HG03045 (cell line): ENCODE measurements around the gene MYBBP1A.

Experiments used
- ATAC-seq: cut with Tn5 transposase; IDR thresholded peaks from one replicate; pipeline ENCODE4 v1.9.1; 2021; ENCODE audit warnings: mild to moderate bottlenecking, moderate library complexity; ENCODE audit not compliant: unreplicated experiment

Gene MYBBP1A

DNA sequence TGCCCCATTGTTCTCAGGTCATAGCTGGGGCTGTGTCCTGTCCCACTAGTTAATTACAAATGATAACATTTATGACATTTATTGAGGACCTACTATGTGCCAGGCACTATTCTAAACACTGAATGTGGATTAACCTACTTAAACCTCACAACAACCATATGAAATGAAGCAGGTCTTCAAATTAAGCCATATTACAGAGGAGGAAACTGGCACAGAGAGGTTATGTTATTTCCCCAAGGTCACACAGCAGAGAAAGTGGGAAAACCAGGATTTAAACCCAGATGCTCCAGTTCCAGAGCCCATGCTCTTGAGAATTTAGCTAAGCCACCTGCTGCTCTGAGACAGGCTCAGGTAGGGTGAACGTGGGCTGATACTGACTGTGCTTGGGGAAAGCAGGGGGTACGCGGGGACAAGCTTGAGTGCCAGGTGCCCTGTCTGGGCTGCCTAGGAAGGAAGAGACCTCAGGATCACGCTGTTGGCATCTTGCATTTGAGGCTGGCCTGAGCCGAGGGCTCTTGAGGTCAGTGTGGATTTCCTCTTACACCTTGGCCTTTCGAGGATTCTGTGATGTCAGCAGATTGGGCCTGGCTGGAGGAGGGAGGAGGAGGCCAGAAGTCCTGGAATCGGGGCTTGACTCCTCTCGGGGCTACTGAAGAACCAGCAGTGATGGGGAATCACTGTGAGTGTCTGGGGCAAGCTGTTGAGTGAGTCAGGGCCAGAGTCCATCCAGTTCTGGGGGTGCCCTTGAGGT lies 47.6 kb downstream of the MYBBP1A start:
- ATAC-seq = no peak

DNA sequence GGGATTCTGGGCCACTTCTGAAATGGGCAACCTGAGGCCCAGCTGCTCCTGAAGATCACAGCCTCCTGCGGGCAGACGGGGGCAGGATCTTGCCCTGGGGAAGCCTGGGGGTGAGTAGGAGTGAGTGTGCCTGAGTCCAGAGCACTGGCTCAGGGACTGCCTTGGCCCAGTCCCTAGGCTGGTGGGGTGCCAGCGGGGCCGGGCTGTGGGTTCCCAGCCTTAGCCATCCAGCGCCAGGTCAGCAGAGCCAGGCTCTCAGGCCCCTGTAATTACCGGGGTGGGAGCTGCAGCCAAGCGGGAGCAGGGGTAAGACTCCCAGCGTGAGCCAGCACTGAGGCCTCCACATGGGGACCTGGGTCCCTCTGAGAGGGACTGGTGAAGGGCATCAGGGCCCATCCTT lies 48.3 kb downstream of the MYBBP1A start:
- ATAC-seq = no peak

DNA sequence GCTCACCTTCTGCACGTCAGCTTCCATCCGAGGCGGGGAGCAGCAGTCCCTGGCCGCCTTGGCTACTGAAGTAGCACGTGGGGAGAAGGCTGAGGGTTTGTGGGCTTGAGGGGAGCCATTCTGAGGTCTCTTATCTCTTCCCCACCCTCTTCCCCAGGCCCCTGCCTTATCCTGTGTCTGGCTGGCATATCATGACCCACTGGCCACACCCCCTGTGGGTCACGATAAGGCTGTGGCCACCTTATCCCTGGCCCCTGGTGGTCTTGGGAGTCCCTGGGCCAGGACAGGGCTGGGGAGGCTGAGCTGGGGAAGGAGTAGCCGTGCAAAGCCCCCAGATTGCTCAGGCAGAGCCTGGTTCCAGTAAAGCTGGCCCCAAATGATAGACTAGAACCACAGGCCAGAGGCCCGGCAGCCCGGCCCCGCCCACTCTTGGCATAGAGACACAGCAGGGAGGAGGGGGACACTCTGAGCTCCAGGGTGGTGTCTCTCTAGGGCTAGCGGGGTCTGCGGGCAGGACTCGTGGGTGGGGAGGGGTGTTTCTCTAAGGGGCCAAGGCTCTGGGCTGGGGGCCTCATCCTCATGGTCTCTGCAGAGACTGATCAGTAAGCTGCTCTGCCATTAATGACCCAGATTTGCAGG lies 48.9 kb downstream of the MYBBP1A start:
- no peak for ATAC-seq

DNA sequence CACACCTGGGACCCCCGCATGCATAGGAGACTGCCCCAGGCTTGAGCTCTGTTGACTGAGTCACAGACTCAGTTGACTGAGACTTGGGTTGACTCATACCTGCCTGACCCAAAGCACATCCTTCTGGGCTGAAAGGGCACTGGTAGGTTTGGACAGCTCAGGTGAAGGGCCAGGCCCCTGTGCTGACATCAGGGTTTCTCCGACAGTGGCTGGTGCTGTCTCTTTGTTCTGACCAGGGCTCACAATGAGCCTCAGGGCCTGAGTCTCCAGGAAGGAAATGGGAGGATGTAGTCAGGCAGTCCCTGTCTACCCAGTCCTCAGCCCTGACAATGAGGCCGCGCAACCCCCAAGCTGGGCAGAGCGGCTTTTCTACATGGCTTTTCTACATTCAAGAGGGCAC lies 50.0 kb downstream of the MYBBP1A start:
- no peak for ATAC-seq

DNA sequence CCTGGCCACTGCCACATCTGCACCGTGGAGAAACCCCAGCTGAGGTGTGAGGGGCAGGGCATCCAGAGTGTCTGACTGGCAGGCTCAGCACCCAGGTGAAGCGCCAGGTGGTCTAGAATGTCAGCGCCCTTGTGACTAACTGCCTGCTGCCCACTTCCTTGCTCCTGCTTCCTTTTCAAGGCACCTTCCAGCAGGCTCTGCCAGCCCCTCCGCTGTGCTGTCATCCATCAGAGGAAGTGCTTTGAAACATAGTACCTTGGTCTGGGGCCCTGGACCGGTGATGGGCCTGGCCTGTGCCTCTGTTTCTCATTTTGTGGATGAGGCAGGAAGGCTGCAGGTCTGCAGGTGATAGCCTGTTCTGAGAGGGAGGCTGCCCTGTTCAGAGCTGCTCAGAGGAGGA lies 51.0 kb downstream of the MYBBP1A start:
- no peak for ATAC-seq

DNA sequence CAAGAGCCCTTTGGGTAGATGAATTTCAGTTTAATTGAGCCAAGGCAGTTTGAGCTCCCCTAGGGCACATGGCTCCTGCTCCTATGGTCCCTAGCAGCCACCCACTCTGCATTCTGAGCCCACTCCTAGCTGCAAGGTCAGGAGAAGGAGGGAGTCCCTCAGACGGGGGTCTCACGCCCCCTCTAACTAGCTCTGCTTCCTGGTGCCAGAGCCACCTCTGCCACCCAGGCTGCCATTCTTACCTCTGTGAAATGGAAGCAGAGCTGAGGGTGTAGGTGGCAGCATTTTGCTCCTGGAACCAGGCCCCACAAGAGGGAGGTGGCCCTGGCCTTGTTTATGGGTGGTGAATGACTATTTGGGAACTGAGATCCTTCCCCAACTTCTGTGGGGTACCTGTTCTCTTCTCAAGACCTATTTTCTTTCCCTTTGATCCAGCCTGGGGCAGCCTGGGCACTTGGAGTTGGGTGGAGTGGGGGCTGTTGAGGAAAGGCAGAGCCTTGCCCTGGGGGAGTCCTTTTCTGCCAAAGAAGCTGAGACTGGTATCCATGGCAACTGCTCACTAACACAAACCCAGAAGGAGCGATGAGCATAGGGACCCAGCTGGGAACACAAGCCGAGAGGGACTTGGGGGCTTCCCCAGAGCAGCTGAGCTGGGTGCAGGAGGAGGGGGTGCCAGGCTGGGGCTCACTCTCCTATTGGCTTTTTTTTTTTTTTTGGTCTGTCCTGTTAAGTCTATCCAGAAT lies 51.7 kb downstream of the MYBBP1A start:
- no peak for ATAC-seq

DNA sequence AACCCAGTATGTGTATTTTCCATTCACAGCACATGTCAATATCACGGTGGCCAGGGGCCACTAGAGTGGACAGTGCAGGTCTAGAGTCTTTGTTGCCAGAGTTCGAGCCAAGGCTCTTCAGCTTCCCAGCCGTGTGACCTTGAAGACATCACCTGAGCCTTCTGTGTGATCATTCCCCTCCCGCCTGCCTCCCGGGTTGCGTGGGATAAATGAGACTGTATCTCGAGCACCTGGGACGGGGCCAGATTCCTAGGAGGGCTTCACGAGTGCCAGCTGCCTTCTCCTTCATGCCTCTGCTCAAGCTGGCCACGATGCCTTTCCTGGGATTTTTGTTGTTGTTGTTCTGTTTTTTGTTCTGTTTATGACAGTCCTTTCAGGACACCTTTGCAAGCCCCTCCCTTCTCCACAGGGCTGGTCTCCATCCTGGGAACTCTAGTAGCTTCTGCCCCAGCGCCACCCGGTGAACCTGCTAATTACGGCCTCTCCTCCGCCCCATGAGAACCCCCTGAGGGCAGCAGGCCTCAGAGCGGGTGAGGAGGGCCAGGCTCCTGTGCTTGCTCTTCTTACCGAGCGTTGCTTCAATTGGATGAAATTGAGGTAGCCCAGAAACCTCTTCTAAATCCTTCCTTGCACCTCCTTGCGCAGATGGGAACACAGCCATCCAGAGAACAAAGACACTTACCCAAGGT lies 52.6 kb downstream of the MYBBP1A start:
- no peak for ATAC-seq

DNA sequence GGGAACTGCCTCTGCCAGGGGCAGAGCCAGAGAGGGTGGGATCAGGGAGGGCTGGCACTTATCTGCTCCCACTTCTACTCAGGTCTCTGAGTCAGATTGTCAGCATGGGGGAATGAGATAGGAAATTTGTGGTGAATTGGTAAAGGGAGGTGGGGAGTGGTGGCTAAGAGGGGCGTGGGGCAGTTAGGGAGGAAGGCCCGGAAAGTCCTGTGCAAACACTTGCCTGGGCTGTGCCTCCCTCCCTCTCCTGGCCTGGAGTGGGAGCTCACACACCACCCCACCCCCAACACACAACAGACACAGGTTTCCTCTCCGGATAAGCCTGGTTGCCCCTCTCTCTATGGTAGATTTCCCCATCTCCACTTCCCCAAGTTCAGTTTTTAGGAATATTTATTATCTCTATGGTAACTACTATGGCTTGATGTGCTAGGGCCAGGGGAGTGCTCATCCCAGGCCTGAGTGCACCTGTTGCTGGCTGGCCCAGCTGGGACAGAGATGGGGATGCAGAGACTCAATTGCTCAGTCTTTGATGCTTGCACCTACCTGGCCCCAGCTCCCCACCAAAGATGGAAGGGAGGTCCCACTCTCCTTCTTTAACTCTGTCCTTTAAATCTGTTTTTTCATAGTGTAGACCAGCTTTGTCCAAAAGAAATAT lies 53.8 kb downstream of the MYBBP1A start:
- no peak for ATAC-seq

DNA sequence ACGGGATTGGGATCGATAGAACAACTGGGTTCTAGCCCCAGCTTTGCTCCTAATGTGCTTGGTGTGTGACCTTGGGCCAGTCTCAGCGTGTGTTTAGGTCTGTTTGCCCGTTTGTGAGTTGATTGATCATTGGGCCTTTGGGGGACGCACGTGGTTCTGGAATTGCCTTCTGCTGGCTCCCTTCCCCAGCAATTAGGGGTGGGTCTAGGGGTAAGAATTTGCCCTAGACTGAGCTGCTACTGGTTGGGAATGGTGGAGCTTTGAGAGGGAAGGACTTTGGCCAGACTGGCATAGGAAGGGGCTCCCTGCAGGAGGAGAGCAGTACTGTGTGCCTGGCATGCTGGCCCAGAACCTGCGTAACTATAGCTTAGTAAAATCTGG lies 55.0 kb downstream of the MYBBP1A start:
- ATAC-seq = no peak

DNA sequence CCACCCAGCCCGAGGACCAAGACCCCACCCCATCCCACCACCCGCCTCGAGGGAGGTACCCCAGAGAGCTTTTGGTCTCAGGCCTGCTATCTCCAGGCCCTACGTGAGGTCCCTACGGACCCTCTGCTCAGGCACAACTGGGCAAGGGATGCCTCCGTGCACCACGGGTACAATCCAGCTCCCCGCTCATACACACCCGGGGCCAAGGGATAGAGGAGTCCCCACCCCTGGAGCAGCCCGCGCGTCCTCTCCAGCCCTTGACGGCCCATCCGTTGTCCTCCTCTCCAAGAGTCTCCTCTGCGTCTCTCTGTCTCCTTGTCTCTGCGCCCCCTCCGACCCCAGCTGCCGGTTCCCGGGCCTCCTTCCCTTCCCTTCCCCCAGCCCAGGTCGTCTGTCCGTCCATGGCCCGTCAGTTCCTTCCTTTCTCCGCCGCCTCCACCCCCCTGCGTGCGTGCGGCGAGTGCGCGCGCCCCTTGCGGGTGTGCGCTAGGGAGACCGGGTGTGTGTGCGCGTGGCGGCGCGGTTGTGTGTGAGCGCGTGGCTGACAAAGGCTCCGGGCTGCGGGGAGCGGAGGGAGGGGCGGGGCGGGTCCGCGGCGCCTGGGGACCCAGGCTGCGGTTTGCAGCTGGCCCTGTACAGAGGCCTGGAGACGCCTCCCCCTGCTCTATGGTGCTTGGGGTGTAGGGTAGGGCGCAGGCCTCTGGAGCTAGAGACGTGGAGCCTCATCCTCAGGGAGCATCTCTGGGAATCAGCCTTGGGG lies 55.6 kb downstream of the MYBBP1A start:
- ATAC-seq = no peak

DNA sequence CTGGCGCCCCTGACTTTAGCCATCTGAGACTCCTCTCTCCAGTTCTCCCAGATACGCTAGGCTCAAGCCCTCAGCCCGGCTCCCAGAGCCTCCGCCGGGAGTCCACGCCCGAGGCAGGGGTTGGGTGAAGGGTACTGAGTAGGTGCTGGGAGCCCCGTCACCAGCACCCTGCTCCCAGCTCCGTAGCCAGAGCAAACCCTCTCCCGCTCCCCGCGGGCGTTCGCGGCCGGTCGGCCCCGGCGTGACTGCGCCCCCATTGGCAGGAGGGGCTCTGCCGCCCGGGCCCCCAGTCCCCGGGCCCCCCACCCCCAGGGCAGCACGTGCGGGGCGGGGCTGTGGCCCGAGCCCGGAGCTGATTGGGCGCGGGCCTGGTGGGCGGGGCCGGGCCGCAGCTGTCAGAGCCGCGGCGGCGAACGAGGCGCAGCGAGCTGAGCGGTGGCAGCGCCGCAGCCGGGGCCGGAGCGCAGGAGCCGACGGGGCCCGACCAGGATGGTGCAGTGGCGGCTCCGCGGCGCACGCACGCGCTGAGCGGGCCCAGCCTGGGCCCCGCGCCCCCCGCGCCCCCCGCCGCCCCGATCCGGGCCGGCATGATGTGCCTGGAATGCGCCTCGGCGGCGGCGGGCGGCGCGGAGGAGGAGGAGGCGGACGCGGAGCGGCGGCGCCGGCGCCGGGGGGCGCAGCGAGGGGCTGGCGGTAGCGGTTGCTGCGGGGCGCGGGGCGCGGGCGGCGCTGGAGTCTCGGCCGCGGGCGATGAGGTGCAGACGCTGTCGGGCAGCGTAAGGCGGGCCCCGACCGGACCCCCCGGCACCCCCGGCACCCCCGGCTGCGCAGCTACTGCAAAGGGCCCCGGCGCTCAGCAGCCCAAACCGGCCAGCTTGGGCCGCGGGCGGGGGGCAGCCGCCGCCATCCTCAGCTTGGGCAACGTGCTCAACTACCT lies 56.5 kb downstream of the MYBBP1A start, which contains the start of gene SPNS2:
TSS of gene SPNS2 (plus strand) at position 421 of the 937 bp plus-strand sequence. CDS start at position 588, 167 bp downstream.
- ATAC-seq = peak; percentile 51

DNA sequence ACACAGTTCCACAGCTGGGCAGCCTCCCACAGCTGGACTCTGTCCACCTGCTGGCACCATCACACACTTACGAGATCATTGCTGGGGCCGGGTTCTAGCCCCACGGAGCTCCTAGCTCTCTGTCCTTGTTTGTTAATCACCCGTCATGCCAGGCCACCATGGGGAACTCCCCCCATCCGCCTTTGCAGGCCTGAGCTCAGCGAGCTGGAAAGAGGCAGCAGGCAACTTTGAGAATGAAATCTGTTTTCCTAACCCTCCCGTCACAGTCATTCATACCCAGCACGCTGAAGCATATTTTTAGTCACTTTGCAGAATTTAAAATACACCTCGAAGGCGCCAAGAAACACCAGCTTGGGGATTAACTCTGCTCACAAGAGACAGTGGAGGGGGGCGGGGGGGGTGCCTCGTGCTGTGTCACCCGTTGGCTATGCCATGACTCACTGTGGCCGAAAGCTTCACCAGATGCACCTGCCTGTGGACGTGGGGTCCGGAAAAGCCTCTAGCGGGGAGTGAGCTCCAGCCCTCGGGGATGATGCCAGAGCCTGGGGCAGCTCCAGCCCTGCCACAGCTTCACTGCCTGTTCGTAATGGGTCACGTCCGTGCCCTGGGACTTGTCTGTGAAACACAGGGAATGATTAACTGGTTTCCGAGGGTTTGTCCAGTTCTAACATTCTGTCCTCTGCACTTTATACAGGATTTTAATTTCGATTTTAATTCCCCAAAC lies 57.9 kb downstream of the MYBBP1A start:
- no peak for ATAC-seq

DNA sequence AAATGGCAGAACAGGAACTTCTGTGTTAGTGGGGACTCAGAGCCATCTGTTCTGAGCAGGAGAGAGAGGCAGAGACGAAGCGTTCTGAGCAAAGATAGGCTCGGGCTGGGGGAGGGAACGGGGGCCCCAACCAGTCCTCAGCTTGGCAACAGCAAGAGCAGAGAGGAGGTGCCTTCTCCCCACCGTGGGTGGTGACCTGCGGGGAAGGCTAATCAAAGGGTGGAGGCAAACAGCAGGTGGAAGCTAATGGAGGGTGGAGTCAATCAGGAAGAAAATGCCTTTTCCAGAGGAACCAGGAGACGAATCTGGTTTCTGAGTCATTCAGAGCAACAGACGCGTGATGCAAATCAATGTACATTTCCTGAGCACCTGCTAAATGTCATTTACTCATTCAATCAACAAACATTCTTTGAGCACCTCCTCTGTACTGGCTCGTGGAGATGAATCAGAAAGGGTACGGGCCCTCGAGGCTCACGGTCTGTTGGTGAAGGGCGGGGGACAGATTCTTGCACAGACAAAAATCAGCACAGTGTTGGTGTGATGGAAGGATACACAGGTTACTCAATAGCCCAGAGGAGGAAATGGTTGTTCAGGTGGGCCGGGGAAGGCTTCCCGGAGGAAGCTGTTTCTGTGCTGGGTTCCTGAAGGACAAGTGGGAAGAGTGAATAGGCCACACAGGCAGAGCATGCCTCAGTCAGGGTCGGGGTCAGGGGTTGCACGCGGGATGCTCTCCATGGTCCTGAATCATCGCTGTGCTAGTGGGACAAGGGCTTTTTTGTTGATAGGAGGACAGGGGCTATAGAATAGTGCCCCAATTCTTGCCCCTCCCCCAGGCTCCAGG lies 62.2 kb downstream of the MYBBP1A start:
- ATAC-seq = no peak

DNA sequence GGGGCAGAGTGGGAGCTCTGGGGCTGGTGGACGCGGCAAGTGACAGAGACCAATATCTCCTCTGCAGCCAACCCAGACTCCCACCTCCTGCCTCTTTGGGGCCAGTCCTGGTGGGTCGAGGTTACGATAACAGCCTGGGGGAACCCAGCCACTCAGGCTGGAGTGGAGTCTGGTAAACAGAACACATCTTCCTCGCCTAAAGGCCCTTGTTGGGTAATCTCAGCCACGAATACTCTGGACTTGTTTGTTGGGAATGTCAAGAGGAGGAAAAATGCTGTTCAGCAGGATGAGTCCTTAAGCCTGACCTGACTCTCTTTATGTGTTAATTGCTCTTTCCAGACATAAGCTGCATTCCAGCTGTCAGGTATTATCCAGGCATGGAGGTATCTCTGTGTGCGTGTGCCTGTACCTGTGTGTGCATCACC lies 64.5 kb downstream of the MYBBP1A start:
- ATAC-seq = no peak

DNA sequence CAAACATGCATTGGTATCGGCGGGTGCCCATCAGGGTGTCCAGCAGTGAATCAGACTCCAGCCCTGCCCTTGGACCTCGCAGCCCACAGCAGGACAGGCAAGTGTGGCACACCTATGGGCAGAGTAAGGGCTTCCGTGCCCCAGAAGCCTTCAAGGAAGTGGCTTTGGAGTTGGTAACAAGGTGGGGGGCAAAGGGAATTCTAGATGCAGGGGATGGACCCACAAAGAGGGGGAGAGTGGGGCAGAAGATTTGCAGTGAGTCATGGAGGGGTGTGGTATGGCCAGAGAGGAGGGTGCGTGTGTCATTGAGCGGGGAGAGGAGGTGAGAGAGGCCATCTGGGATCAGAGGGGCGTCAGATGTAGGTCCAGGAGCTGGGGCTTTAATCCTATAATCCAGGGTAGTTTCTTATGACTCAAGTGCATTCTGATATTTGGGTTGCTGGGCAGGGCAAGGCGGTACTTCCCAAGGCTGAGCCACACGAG lies 65.0 kb downstream of the MYBBP1A start:
- ATAC-seq = no peak

DNA sequence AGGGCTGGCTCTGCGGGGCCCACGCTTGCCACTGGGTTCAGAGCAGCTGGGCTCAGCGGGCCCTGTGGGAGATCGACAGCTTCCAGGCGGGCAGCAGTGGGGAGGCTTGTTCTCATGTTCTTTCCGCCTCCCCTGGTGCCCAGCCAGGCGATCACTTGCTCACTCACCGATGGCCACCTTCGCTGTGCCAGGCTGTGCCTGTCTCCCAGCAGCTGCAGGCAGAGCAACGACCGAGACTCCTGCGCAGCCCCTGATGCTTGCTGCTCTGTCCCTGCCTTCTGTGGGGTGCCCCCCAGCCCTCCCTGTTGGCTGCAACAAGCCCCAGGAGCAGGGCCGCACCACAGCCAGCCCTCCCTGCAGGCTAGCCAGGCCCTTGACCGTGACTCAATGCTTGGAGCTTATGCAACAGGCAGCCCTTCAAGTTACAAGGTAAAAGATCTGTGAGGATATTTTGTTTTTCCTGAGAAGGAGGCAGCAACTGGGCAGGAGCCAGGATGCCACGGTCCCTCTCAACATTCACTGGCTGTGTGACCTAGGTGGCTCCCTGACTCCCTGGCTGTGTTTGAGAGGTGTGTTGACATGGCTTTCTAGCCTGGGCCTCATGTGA lies 66.1 kb downstream of the MYBBP1A start:
- ATAC-seq = no peak
